AG04449 (cell line): ENCODE measurements around the gene CAMTA1.
"Not testable (repeated sequence)": the region's sequence is repeated elsewhere in the genome, so short reads cannot be mapped to it uniquely, and the experiment has no call there.

Experiments
- CTCF ChIA-PET: fragments of 350-600 bp; formaldehyde crosslinking; extraction: SDS; loops from one replicate; lab custom pipeline; 2021; ENCODE audit warnings: antibody characterized with exemption; lab: Yijun Ruan, JAX
- POLR2A ChIA-PET: fragments of 400-600, 350-600 bp; formaldehyde crosslinking; extraction: SDS; loops from one replicate; lab custom pipeline; 2020; ENCODE audit warnings: antibody characterized with exemption, inconsistent platforms; lab: Yijun Ruan, JAX
- DNase-seq: peaks from one replicate; pipeline ENCODE4 v3.0.0-alpha.2; 2010; ENCODE audit warnings: low read depth, low spot score
- H3K4me3 ChIP-seq: 2 replicates; pipeline ENCODE4 v1.5.1; 2011; ENCODE audit warnings: low read depth, mild to moderate bottlenecking, control low read depth, low read length
- CTCF ChIP-seq: IDR thresholded peaks from one replicate; pipeline ENCODE4 v1.5.1; 2011; ENCODE audit warnings: mild to moderate bottlenecking, moderate library complexity, low read length, control low read depth, inconsistent platforms; ENCODE audit not compliant: insufficient read depth; ENCODE audit errors: missing control alignments

The CAMTA1 gene

GRCh38 chr1:6827630-6828165 is 42.4 kb downstream of the CAMTA1 start:
- ChIA-PET CTCF (interaction anchor here (1.0 to 1.2 kb wide), 2 partner anchors 62 to 85 kb away, joined by 3 read pairs; no protein-coding TSS in a partner anchor), POLR2A (no interaction called here)
- DNase-seq: no peak

GRCh38 chr1:6831366-6831765 is 46.1 kb downstream of the CAMTA1 start:
- ChIA-PET CTCF (interaction anchor here (1.8 kb wide), 1 partner anchor 10 kb away, joined by 6 read pairs; no protein-coding TSS in a partner anchor), POLR2A (no interaction called here)
- DNase-seq: no peak
- TF ChIP-seq CTCF: no peak
- no peak overlapping the region for H3K4me3 ChIP-seq

More at GRCh38 chr1:6827630-6828165, 42.4 kb downstream of the CAMTA1 start:
- TF ChIP-seq CTCF: no peak
- no peak overlapping the region for H3K4me3 ChIP-seq

- POLR2A ChIA-PET: not testable (repeated sequence)
- CTCF ChIA-PET: interaction anchor here (1.8 kb wide), 1 partner anchor 11 kb away, joined by 6 read pairs; no protein-coding TSS in a partner anchor
Observed at GRCh38 chr1:6832006-6832405, 46.8 kb downstream of the CAMTA1 start.

GRCh38 chr1:6832531-6833188 is 47.4 kb downstream of the CAMTA1 start:
- POLR2A ChIA-PET: no interaction called here
- H3K4me3 ChIP-seq: no peak overlapping the region
- no peak for TF ChIP-seq CTCF
- no peak for DNase-seq
- CTCF ChIA-PET: interaction anchor here (1.8 kb wide), 1 partner anchor 12 kb away, joined by 6 read pairs; no protein-coding TSS in a partner anchor

More at GRCh38 chr1:6832006-6832405, 46.8 kb downstream of the CAMTA1 start:
- H3K4me3 ChIP-seq, DNase-seq: not testable (repeated sequence)

GRCh38 chr1:6833804-6834203 is 48.5 kb downstream of the CAMTA1 start:
- CTCF ChIA-PET: interaction anchor here (0.9 to 1.4 kb wide), 3 partner anchors 9 to 29 kb away, joined by 3 read pairs; no protein-coding TSS in a partner anchor
- no peak for DNase-seq
- TF ChIP-seq CTCF: no peak
- POLR2A ChIA-PET: no interaction called here
- no peak overlapping the region for H3K4me3 ChIP-seq

GRCh38 chr1:6834366-6834765 is 49.1 kb downstream of the CAMTA1 start:
- ChIA-PET POLR2A (no interaction called here), CTCF (interaction anchor here (0.9 to 1.6 kb wide), 4 partner anchors 9 to 54 kb away, joined by 3 to 5 read pairs (median 3); no protein-coding TSS in a partner anchor)
- DNase-seq: no peak
- TF ChIP-seq CTCF: no peak
- H3K4me3 ChIP-seq: no peak overlapping the region
